ENCODE results near the gene ASPDH. TPM values are rescaled to one million over a fixed set of nuclear protein-coding genes. Genes with fewer than 3 reads are reported as not detected.

ASPDH gene
- polyA plus RNA-seq, 12 donors = 0.18 to 1.9 (median 0.65) TPM; not detected in 2

- DNase-seq = no peak
Measured at GRCh38 chr19:50496189-50497021, 17.3 kb downstream of the ASPDH start.

GRCh38 chr19:50495020-50495531, 18.6 kb downstream of the ASPDH start:
- no peak for DNase-seq

DNA sequence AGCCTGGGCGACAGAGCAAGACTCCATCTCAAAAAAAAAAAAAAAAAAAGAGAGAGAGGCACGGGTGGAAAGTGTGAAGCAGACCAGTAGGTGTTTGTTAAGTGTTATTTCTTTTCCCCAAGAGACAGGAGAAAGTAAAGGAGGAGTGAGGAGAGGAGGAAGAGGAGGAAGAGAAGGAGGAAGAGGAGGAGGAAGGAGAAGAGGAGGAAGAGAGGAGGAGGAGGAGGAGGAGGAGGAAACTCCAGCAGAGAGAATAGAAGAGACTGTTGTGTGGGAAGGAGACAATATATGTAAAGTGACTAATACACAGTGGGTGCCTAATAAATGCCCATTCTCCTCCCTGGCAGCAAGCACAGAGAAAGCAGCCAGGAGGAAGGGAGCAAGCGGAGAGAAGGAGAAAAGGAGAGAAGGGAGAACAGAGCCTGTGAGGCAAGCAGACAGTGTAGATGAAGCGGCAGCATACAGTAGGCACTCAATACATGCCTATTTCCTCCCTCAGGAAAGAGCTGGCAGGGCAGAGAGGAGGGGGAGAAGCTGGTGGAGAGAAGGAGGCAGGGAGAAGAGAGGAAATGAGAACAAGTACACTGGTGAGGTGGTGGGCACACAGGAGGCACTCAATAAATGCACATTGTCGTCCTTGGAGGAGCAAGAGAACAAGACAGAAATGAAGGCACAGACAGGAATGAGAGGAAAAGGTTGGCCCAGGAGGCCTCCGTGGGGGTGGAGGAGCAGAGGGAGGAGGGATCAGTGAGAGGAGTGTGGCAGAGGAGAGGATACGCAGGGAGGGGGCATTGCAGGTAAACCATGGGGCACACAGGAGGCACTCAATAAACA, 19.3 kb downstream of the ASPDH start:
- no peak for DNase-seq

DNA sequence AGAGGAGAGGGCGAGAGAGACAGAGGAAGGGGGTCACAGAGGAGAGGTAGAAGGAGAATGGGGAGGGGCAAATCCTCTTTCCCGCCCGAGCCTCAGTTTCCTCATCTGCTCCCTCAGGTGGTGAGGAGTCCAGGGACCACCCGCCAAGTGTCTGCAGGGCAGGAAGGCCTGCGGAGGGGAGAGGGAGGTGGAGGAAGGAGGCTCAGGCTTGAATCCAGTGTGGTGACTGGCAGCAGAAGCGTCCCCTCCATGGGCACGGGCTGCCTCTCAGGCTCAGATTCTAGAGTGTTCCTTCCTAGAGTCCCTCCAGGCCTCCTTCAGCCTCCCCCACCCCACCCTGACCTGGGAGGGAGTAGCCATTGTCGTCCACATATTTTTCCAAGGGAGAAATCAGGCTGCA, 20.5 kb downstream of the ASPDH start:
- DNase-seq = no peak

- no peak for DNase-seq
Measured at GRCh38 chr19:50492303-50493052, 21.2 kb downstream of the ASPDH start.

DNA sequence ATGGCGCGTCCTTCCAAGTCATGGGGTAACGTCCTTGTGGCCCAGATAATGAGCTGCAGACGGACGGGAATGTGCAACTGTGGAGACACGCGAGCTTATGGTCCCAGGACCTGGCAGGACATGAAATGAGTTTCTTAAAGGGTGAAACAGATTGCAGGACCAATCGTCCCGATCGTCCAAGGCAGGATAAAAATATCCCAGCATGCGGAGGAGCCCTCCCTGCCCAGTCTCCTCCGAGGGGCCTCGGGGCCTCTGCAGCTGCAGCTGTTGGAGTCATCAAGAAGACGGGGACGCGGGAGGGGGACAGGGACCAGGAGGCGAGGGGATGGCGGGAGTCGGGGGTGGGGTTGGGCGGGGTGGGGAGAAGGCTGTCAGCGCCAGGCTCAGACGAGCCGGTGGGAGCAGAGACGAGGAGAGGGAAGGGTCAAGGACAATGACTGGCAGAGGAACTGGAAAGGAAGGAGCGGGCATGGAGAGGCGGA, 22.7 kb downstream of the ASPDH start:
- DNase-seq = peak; percentile 71

DNA sequence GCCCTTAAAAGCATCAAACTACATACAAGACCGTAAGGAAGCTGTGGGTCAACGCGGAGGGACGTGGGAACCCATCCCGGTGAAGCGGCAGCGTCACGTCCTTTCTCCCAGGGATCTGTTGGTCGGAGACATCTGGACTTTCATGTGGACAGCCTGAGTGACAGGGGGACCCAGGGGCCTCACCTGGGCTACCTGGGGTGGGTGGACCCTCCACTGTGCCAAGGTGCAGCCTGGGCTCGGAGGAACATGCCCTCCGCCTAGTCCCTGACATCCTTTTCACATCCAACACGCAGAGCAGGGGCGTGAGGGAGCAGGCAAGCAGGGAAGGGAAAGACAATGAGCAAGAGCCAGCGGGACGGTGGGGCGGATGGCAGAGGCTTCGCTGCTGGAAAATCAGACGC, 23.3 kb downstream of the ASPDH start:
- no peak for DNase-seq

GRCh38 chr19:50489461-50490011, 24.2 kb downstream of the ASPDH start:
- DNase-seq = no peak

DNA sequence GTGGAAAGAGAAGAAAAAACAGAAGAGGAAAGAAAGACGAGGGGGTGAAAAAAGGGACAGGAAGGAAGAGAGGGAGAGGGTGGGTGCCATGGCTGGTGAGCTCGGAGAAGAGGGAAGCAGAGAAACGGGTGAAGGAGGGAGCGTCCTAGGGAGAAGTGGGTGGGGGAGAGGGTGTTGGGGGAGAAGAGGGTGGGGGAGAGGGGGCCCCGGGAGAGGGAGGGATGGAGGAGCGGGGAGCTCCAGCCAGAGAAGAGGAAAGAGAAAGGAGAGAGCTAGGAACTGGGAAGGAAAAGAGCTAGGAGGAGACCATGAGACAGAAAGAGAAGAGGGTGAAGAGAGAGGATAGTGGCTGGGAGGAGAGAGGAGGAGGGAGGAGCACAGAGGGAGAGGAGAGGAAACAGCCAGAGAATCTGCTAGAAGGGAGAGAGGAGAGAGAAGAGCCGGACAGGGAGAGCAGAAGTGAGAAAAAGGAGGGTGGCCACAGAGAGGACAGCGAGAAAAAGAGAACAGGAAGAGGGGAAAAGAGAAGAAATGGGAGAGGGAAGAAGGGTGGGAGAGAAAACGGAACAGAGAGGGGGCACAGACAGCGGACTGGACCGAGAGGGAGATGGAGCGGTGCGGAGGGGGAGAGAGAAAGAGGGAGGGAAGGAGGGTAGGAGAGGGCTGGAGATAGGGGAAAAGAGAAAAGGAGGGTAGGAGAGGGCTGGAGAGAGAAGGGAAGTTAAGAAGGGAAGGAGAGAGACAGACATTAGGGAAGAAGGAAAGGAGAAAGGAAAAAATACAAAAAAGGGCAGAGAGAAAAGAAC, 25.1 kb downstream of the ASPDH start:
- no peak for DNase-seq

DNA sequence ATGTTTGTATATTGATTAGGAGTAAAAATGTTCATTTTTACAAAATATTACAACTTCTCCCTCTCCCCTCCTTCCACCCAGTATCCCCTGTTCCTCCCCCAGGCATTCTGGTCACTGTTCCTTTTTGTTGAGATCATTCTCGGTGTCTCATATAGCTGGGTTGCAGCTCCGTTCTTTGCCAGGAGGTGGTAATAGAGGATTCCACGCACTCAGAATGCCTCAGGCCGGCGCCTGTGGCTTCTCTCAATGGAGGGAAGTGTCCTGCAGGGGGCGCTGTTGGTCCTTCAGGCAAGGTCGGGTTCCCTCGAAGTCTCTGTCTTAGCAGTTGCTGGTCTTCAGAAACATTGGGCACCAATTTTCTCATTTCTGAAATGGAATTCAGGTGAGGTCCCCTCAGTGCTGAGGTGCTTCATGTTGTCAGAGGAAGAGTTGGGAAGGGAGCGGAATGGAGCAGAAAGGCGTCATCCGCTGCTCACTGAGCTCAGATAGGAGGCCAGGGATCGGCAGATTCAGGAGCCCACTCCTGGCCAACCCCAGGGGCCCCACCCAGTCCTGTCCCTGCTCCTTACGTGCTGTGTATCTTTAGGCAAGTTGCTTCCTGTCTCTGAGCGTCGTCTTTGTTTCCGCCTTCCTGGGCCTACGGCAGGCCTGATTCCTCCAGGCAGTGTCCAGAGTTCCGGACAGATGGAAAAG, 26.7 kb downstream of the ASPDH start:
- DNase-seq = no peak

DNA sequence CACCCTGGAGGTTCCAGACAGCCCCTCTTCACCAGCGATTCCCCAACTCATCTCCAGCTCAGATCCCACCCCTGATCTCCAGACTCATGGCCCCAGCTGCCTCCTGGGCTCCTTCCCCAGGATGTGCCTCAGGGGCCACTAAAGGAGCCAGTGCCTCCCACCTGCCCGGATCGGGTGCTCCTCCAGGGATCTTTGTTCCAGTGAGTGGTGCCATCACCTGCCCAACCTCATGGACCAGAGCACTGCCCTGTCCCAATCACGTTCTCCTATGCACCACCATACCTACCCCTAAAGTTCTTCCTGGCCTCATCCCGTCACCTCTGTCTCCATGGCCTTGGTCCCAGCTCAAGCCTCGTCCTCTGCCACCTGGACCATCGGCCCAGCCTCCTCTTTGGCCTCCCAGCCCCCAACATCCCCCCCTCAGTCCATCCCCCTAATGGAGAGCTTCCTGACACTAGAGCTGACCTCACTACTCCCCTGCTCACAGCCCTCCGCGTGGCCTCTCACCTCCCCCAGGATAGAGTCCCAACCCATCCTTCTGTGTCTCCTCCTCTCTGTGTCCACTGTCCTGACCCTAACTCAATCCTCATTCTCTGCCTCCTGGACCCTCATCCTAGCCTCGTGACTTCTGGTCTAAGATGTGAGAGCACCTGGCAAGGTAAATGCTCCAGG, 28.3 kb downstream of the ASPDH start:
- DNase-seq = no peak

DNA sequence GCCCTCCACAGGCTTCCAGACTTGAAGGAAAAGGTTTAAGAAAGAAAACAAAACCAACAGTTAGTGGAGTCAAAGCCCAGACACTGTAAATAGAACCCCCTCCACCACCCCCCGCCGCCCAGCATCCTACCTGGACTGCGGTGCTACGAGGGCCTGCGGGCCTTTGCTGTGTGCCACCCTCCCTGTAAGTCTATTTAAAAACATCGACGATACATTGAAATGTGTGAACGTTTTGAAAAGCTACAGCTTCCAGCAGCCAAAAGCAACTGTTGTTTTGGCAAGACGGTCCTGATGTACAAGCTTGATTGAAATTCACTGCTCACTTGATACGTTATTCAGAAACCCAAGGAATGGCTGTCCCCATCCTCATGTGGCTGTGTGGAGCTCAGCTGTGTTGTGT, 30.8 kb downstream of the ASPDH start:
- DNase-seq = no peak

DNA sequence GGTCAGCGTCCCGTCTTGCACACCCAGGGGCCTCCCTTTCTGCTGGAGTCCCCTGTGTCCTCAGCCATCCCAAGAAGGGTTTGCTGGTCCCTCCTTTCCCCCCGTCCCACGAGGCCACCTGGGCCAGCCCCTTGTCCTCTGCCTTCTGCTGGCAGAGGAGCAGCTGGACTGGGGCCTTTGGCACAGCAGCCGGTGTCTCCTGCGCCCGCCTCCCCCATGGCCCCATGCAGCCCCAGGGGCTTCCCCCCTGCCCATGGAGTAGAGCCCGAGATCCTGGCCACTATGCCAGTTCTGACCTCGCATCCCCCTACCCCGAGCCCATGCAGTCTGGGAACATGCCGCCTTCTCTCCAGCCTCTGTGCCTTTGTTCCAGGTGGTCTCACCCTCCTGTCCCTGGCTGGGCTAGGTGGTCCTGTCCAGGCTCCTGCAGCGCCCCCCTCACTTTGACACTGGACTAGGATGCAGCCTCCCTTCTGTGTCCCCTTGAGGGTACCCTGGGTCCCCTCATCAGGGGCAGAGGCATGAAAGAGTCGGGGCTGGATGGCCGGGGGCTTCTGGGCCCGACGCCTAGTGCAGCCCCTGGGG, 31.4 kb downstream of the ASPDH start:
- DNase-seq = no peak

DNA sequence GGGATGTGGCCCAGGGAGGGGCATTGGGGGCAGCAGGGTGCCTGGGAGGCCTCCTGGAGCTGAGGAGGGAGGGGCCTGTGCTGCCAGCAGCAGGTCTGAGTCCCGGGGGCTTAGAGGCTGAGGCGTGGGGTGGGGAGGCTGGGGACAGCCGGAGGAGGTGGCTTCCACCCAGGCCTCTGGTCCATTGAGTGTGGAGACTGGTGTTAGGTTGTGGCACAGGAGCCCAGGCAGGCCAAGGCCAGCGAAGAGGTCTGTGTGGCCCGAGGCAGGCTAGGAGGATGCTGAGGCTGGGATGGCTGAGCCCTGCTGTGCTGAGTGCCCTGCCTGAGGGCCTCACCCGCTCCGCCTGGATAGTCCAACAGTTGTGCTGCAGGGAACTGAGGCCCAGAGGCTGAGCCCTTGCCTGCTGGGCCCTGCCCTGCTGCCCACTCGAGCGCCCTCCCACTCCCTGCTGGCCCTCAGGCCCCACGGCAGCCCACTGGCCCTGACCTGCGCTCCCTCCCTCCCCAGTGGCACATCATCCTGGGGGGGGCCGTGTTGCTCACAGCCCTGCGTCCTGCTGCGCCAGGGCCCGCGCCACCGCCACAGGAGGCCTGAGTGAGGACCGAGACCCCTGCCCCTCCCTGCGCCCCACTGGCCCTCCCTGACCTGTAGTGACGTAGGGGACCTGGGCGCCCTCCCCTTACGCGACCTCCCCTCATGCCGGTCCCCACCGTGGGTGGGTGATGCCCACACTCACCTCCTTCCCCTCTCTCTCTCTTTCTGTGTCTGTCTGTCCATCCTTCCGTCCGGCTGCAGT, 32.2 kb downstream of the ASPDH start:
- DNase-seq = no peak

- DNase-seq = no peak
Measured at GRCh38 chr19:50480281-50481111, 33.2 kb downstream of the ASPDH start.

DNA sequence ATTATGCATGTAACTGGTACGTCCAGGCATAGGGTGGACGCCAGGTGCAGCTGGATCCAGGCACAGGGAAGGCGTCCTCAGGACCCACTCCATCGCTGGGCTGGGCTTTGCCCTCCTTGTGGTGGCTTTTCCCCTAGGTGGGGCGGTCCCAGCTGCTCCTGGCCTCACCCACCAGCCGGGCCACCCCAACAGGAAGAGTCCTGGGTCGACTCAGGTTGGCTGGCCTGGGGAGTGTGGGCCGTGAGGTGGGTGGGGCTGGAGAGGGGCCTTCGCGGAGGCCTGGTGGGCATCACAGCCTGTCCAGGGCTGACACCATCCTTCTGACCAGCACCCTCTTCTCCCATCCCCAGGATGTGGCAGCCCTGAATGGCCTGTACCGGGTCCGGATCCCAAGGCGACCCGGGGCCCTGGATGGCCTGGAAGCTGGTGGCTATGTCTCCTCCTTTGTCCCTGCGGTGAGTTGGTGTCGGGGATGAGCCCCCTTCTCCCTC, 33.9 kb downstream of the ASPDH start:
- no peak for DNase-seq

Data from muscle of arm (tissue), 12 donors.